ENCODE data around the gene TAS2R5.
"Not testable (repeated sequence)": the region's sequence is repeated elsewhere in the genome, so short reads cannot be mapped to it uniquely, and the experiment has no call there.

The TAS2R5 gene

GRCh38 chr7:141789917-141790316, at the start of gene TAS2R5:
Gene TAS2R5 (plus strand): TSS chr7:141790217. CDS start chr7:141790362, 145 bp downstream.
- DNase-seq: no peak

- no peak for DNase-seq
Observed at GRCh38 chr7:141742229-141742628, 47.8 kb upstream of the TAS2R5 start.

- DNase-seq: no peak
Observed at GRCh38 chr7:141744131-141744530, 45.9 kb upstream of the TAS2R5 start.

- no peak for DNase-seq
Observed at GRCh38 chr7:141748396-141748795, 41.6 kb upstream of the TAS2R5 start.

- not testable (repeated sequence) for DNase-seq
Observed at GRCh38 chr7:141751904-141752303, 38.1 kb upstream of the TAS2R5 start.

GRCh38 chr7:141752634-141753033, 37.4 kb upstream of the TAS2R5 start:
- DNase-seq: no peak

GRCh38 chr7:141754939-141755338, 35.1 kb upstream of the TAS2R5 start:
- no peak for DNase-seq

GRCh38 chr7:141763797-141764196, 26.2 kb upstream of the TAS2R5 start, which contains the start of gene TAS2R3:
Gene TAS2R3 (plus strand): TSS chr7:141764097. CDS start chr7:141764159, 62 bp downstream.
- DNase-seq: no peak

GRCh38 chr7:141770083-141770583, 19.9 kb upstream of the TAS2R5 start:
- DNase-seq: not testable (repeated sequence)

GRCh38 chr7:141776374-141776773, 13.6 kb upstream of the TAS2R5 start, which contains the start of gene TAS2R4:
Gene TAS2R4 (plus strand): TSS chr7:141776674. CDS start chr7:141778489, 1,815 bp downstream.
- DNase-seq: no peak

GRCh38 chr7:141785706-141786552, 4.1 kb upstream of the TAS2R5 start:
- peak; percentile 7 to 12 for DNase-seq

- no peak for DNase-seq
Observed at GRCh38 chr7:141788296-141788695, 1.7 kb upstream of the TAS2R5 start.

GRCh38 chr7:141792526-141792925, 2.5 kb downstream of the TAS2R5 start:
- DNase-seq: no peak

GRCh38 chr7:141820067-141820466, 30.1 kb downstream of the TAS2R5 start:
- DNase-seq: no peak

GRCh38 chr7:141822432-141822831, 32.4 kb downstream of the TAS2R5 start:
- not testable (repeated sequence) for DNase-seq

GRCh38 chr7:141837683-141838082, 47.7 kb downstream of the TAS2R5 start:
- no peak for DNase-seq

GRCh38 chr7:141838581-141838980, 48.6 kb downstream of the TAS2R5 start:
- DNase-seq: no peak

- DNase-seq: no peak
Observed at GRCh38 chr7:141839256-141839655, 49.2 kb downstream of the TAS2R5 start.

- DNase-seq: no peak
Observed at GRCh38 chr7:141840708-141841107, 50.7 kb downstream of the TAS2R5 start.

All from activated CD4-positive, alpha-beta T cell treated with anti-CD3 and anti-CD28 coated beads for 4 hours (primary cell).